ENCODE results near the gene CRKL. TPM values are rescaled to one million over a fixed set of nuclear protein-coding genes. Genes with fewer than 3 reads are reported as not detected.
"Not testable (repeated sequence)": the region's sequence is repeated elsewhere in the genome, so short reads cannot be mapped to it uniquely, and the experiment has no call there.

CRKL gene
- polyA plus RNA-seq, 12 donors: 44.7 to 57.0 (median 51.8) TPM; not detected in 1

DNA sequence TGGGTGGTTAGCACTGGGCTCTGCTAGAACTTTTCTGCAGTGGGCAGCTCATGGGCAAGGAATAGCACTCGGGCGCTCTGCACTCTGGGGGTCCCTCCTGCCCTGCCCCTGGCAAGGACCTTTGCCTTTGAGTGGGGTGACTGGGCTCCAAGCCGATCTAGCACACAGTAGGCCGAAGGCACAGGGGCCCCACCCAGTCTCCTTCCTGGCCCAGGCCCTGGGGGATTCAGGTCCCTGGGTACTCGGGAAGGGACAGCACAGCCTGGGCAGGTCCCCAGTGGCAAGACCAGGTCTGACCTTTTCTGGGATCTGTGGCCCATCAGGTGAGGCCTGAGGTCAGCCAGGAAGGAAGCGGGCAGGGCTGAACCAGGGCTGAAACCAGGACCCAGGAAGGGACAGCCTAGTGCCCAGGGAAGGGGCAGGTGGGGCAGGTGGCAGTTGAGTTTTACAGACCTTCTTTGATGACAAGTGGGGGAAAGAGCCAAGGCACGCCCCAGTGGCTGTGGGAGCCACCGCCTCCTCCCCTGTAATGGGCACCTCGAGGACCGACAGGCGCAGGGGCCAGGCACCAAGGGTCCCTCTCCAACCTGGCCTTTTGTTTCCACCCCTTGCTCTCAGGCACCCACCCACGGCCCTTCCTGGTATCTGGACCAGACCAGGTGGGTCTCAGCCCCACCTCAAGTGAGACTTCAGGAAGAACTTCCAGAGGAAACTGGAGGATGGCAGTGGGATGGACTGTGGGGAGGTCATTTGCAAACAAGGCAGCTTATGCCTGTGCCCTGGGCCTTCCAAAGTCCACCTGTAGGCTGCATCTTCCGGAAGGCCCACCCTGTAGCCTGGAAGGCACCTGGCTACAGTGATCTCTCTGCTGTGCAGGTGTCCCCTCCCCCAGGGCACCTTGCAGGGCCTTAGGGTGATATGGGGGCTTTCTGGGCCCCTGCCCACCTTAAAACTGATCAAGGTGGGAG is 49.0 kb downstream of the CRKL start:
- no peak for DNase-seq

DNA sequence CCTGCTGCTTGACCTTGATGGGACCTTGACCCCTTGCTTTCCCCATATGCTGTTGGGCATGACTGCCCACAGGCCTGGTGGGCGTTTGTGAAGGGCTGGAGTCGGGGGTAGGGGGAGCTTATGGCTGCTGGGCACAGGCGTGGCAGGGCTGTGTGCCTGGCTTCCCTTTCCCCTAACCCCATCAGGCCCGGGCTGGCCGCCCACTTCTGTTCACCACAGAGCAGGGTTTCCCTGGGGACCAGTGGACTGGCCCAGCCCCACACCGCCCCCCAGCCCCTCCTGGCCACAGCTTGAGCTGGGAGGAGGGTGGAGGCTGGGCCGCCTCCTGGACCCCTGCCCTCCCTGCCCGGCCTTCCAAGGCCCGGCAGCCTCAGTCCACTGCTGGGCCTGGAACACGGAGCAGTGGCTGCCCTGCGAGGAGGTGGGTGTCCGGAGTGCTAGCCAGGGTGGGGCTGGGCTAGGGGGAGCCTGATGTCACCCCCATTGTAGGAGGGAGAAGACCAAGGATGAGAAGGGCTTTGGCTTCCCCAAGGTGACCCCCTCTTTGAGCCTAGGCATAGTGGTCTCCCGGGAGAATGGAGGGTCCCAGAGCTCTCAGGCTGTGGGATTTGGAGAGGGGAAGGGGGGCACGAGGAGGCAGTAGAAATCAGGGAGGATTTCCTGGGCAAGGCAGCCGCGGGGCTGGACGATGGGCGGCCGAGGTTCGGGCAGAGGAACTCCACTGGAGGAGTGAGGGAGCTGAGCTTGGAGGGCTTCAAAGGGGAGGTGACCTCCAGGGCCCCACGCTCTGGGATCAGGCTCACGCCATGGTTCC is 49.9 kb downstream of the CRKL start, which contains the start of gene AIFM3:
Gene AIFM3, plus strand, starts transcription at position 373 of the 814 bp plus-strand sequence. CDS start 690 bp downstream, outside the sequence.
- DNase-seq: no peak

DNA sequence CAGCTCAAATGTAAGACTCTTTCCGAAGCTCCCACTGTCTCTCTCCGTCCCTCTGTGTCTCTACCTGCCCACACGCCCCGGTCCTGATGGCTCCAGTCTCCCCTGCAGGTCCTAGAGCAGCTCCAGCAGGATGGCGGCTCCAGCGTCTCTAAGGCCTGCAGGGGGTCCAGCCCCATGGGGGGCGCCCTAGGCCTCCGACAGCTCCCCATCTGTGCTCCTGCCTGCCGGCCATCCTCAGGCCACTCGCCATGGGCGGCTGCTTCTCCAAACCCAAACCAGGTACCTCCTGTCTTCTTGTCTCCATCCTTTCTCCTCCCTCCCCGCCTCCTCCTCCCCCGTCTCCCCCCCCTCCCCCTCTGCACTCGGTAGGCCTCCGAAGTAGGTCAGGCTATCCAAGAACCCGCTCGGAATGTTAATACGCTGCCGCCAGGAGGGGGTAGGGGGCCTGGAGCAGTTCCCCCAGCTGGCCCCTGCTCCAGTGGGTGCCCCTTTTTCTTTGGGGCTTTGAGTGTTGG is 50.5 kb downstream of the CRKL start:
- no peak for DNase-seq

DNA sequence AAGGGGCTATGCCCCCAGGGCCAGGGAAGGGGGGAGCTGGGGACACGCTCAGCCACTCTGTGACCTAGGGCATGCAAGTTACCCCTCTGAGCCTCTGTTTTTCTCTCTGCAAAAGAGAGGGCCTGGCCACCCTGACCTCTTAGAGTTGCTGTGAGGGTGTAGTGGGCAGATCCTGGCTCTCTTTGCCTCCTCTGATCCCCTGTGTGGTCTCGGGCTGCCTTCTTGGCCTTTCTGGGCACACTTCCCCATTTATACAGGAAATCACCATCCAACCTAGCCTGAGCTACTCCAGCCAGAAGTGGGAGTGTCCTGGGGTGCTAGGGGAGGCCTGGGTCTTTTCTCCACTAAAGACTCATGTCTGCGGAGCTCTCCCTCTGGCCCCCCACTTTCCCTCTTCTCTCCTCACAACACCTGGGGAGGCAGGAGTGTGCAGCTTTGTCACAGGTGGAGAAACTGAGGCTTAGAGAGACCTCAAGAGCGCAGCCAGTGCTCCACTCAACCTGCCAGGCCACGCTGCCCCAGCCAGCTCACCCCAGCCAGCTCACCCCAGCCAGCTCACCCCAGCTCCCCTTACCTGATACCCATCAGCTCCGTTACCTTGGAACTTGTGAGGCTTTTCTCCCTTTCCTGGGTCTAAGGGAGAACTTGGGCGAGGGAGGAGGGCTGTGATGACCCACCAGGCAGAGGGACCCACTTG is 51.2 kb downstream of the CRKL start:
- no peak for DNase-seq

DNA sequence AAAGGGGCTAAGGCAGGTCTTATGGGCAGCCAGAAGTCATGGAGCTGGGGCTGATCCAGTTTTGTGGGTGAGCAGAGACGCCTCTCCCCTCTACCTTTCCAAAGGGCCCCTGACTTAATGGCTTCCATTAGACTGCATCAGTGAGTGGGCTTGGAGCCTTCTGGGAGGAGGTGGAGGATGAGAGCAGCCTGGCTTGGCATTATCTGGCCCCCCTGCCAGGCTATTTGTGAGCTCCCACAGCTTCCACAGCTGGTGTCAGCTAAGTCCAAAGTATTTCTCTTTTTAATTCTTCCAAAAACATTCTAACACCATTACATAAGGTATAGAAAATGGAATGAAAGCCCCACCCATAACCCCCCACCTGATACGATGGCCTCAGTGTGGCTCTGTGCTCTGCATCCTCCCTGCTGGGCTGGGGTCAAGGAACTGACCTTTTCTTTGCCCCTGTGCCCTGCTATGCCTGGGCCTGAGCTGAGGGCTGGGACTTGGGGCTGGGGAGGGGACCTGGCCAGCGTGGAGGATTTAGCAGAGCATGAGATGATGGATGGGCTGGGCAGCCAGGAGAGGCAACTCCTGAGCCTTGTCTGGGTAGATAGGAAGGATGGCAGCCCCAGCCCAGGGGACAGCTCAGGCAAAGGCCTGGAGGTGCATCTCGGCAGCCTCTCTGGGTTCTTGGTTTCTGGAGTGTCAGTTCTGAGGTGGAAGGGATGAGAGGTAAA is 53.9 kb downstream of the CRKL start:
- no peak for DNase-seq

DNA sequence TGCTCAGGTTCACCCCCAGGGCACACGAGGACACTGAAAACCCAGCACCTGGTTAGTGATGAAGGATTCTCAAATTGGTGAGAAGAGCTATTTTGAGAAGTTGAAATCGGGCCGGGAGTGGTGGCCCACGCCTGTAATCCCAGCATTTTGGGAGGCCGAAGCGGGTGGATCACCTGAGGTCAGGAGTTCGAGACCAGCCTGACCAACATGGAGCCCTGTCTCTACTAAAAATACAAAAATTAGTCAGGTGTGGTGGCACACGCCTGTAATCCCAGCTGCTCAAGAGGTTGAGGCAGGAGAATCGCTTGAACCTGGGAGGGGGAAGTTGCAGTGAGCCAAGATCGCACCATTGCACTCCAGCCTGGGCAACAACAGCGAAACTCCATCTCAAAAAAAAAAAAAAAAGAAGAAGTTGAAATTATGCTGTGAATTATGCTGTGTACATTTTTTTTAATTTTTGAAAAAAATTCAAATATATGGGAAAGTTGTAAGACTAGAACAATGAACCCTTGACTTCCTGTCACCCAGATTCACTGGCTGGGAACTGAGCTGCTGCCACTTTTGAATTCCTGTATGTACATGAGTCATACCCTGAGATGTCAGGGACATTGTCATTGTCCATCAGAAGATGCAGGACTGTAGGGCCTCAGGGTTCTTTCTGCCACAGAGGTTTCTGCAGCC is 54.9 kb downstream of the CRKL start:
- DNase-seq: not testable (repeated sequence)

DNA sequence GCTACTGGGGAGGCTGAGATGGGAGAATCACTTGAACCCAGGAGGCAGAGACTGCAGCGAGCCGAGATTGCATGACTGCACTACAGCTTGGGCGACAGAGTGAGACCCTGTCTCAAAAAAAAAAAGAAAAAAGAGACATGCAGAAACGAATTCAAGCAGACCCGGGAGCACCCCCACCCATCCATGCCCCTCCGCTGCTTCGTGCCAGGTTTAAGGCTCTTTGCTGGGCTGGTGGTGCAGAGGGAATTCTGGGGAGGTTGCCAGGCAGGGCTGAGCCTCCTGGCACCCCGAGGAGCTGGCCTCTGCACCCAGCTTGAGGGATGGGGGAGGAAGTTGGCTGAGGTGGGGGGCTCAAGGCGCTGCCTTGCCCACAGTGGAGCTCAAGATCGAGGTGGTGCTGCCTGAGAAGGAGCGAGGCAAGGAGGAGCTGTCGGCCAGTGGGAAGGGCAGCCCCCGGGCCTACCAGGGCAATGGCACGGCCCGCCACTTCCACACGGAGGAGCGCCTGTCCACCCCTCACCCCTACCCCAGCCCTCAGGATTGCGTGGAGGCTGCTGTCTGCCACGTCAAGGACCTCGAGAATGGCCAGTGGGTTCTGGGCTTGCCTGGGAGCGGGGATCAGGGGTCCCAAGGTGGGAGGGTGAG is 55.8 kb downstream of the CRKL start:
- no peak for DNase-seq

DNA sequence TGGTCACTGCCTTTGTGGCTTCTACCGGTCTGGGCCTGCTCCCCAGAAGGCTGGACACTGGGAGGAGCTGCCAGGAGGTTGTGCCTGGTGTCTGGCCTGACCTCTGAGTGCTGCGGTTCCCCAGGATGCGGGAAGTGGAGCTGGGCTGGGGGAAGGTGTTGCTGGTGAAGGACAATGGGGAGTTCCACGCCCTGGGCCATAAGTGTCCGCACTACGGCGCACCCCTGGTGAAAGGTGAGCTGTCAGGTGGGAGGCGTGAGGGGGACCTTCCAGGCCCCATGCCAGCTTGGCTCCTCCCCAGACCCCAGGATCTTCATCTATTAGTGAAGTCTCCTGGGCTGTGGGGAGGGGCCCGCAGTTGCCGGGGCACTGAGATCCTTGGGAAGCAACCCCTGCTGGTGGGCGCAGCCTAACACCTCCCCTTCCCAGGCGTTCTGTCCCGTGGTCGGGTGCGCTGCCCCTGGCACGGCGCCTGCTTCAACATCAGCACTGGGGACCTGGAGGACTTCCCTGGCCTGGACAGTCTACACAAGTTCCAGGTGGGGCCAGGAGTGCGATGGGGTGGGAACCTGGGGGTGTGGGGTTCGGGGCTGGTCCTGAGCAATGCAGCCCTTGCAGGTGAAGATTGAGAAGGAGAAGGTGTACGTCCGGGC is 56.6 kb downstream of the CRKL start:
- no peak for DNase-seq

DNA sequence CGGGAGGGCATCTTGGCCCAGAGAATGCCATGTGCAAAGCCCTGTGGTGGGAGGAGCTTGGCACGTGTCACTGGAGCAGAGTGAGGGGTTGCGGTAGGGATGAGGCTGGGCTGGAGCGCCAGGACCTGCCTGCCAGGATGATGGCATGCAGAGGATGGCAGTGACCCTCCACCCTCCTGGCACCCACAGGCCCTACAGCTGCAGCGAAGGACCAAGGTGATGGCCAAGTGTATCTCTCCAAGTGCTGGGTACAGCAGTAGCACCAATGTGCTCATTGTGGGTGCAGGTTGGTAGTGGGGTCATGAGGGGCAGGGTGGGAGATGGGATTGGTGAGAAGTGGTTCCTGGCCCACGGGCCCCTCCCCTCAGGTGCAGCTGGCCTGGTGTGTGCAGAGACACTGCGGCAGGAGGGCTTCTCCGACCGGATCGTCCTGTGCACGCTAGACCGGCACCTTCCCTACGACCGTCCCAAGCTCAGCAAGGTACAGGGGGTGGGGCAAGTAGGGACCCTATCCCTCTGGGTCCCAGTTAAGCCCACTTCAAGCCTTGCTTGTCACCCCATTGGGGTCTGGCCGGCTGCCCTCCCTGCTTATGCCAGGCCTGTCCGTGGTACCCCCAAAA is 57.2 kb downstream of the CRKL start:
- no peak for DNase-seq

DNA sequence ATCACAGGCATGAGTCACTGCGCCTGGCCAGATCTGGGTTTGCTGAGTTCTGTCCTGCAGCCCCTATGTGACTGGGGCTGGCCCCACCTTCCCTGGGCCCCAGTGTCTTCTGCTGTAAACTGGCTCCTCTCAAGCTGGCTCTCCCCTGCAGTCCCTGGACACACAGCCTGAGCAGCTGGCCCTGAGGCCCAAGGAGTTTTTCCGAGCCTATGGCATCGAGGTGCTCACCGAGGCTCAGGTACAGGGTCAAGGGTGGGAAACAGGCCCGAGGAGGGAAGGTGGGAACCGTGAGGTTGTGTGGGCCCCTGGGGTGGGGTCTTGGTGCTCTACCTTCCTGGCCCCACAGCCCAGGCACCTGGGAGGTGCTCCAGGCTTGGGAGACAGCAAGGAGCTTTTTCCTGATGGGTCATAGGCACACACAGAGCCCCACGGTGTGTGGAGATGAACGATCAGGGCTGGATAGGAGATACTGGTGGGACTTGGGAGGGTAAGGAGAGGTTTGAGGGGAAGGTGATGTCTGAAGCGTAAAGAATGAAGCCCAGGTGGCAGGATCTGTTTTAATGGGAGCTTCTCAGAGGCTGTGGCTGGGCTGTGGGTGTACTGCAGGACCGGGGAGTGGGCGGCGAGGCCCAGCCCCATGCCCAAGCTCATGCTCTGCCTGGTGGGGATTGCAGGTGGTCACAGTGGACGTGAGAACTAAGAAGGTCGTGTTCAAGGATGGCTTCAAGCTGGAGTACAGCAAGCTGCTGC is 58.5 kb downstream of the CRKL start:
- no peak for DNase-seq

DNA sequence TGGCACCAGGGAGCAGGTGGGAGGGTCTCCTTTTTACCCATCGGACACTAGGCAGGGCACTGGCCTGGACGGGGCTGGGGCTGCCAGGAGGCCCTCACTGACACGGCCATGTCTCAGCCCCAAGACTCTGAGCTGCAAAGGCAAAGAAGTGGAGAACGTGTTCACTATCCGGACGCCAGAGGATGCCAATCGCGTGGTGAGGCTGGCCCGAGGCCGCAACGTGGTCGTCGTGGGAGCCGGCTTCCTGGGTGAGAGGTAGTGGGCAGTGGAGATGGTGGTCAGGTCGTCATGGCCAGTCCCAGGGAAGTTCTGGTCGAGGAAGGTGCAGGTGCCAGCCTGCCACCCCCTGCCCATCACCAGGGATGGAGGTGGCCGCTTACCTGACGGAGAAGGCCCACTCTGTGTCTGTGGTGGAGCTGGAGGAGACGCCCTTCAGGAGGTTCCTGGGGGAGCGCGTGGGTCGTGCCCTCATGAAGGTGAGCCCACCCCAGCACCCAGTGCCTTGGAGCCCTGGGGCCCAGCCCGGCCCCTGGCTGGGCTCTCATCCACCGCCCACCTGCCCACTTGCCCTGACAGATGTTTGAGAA is 59.2 kb downstream of the CRKL start:
- DNase-seq: no peak

DNA sequence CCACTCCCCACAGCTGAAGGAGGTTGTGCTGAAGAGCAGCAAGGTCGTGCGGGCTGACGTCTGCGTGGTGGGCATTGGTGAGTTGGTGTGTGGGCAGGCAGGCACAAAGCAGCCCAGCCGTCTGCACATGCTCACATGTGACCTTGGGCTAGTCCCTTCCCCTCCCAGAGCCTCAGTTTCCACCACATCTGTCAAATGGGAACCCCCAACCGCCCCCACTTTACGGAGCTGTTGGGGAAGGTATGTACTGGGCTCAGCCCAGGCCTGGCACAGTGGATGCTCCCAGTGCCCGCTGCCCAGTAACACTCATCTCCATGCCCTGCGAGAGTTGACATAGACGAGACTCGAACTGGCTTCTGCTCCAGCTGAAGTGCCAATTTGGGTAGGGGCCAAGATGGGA is 59.8 kb downstream of the CRKL start:
- no peak for DNase-seq

DNA sequence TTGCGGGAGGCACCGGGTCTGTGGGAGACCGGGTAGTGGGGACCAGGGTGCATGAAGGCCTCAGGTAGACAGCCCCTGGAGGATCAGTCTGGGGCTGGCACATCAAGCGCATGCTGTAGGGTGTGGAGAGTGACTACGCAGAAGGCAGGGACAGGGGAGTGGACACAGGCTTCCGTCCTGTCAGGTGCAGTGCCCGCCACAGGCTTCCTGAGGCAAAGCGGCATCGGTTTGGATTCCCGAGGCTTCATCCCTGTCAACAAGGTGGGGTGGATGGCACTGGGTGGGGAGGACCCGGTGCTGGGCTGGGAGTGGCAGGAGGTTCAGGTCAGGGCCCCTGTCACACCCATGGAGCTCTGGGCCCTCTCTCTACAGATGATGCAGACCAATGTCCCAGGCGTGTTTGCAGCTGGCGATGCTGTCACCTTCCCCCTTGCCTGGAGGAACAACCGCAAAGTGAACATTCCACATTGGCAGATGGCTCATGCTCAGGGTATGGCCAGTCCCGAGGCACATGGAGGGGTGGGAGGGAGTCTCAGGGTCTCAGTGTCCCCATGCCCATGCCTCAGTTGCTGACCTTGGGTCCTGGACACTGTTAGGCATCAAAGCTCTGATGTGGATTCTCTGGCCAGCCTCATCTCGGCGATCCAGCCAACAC is 60.4 kb downstream of the CRKL start:
- no peak for DNase-seq

DNA sequence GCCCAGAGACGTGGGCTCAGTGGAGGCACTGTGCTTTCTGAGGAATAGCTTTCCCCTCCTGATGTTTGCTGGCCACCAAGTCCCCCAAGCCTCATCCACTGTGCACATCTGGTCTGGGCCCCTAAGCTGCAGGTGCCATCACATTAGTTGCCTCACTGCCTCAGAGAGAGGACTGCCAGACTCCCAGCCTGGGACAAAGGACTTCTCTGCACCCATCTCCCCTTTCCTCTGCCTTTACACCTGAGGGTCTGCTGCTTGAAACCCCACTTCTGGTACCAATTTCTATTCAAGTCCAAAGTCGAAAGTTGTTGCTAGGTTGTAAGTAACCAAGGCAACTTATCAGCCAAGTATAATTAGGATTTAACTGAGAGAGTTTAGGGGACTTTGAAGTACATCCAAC is 61.2 kb downstream of the CRKL start:
- DNase-seq: no peak

DNA sequence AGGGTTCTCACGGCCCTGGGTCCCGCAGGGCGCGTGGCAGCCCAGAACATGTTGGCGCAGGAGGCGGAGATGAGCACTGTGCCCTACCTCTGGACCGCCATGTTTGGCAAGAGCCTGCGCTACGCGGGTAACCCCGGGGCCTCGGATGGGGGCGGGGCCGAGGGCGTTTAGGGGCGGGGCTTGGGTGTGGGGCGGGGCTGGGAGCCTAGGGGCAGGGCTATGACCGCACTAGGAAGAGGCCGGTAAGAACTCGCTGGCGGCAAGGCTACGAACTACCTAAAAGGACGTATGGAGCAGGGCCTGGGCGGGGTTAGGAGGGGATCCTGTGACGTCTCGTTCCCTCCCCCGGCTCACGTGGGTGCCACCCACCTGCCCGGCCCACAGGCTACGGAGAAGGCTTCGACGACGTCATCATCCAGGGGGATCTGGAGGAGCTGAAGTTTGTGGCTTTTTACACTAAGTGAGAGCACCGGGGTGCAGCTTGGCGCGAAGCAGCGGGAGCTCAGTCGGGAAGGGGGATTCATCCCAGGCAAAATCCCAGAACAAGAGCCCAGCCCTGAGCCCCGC is 62.1 kb downstream of the CRKL start:
- no peak for DNase-seq

DNA sequence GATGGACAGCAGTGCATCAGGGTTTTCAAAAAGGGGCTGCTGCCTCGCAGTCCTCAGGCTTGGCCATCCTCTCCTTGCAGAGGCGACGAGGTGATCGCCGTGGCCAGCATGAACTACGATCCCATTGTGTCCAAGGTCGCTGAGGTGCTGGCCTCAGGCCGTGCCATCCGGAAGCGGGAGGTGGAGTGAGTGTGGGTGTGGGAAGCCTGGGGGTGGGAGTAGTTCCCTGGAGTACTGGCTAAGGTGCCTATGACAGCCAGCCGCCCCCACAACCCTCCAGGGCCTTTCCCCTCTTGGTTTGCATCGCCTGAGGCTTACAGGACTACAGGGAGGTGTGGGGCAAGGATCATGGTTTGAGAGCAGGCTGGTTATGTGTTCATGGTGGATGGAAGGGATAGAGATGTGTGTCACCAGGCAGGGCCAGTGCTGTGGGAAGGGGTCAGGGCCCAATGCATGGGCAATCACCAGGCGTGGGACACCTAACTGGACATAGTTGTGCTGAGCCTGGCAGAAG is 62.8 kb downstream of the CRKL start:
- no peak for DNase-seq

DNA sequence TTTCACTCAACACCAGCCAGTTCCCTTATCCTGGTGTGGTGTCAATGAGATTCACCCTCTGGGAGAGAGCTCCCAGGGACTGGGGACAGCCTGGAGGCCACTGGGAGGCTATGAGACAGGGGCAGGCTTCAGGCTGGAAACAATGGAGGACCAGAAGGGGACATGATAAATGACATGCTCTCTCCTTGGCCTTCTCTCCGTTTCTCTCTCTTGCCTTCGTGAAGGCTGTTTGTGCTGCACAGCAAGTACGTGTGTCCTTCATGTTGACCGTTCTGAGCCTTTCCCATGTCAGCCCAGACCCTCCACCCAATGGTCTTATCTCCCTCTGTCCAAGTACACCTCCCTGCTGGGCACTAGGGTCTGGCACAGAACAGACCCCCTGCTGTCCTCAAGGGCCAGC is 63.3 kb downstream of the CRKL start:
- DNase-seq: no peak
